Measurements from ENCODE around the gene GPC6. TPM values are rescaled to one million over a fixed set of nuclear protein-coding genes. Genes with fewer than 3 reads are reported as not detected.

Gene GPC6
- polyA plus RNA-seq, 1 donor from 2014 or later = 9.0 TPM

DNA sequence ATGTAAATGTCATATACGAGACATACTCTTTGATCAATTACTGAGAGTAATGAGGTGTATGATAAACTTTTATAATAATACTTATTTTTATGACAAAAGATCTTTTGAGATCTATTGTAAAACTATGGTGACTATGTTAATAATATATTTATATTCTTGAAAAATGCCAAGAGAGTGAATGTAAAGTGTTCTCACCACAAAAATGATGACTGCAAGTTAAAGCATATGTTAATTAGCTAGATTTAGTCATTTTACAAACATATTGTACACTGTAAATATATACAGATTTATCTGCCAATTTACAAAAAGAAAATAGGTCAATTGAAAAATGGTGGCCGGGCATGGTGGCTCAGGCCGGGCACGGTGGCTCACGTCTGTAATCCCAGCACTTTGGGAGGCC, 81.0 kb downstream of the GPC6 start:
- Histone ChIP-seq H3K9ac (ENCODE audit: low read length) (no peak overlapping the region), H3K4me3 (ENCODE audit: low read length) (no peak overlapping the region), H3K27me3 (ENCODE audit: insufficient read depth, low read depth, low read length) (no peaks in the 10 kb centered on the region), H2AFZ (ENCODE audit: low read depth, low read length) (no peak overlapping the region), H3K9me2 (ENCODE audit: insufficient read depth, low read length) (no peaks in the 10 kb centered on the region), H3K79me2 (replicated peaks; ENCODE audit: insufficient read depth, low read length) (peaks cover 17% of the 10 kb centered on the region), H3K4me2 (ENCODE audit: low read length) (no peak overlapping the region), H3K9me3 (ENCODE audit: low read length) (no peaks in the 10 kb centered on the region), H3F3A (ENCODE audit: insufficient read depth, low read length, poor library complexity, severe bottlenecking) (peaks cover 8% of the 10 kb centered on the region), H3K36me3 (ENCODE audit: insufficient read depth, low read length) (no peaks in the 10 kb centered on the region), H3K27ac (ENCODE audit: low read length) (no peak overlapping the region), H4K20me1 (ENCODE audit: insufficient read depth) (no peaks in the 10 kb centered on the region)
- TF ChIP-seq MXI1 (conservative IDR thresholded peaks at IDR 0.05; ENCODE audit: poor library complexity, severe bottlenecking) (no peak), RAD21 (conservative IDR thresholded peaks at IDR 0.05) (no peak), EZH2 (IDR thresholded peaks at IDR 0.05; ENCODE audit: borderline replicate concordance, insufficient read depth, low read length, poor library complexity, severe bottlenecking) (no peak), POLR2AphosphoS5 (IDR thresholded peaks at IDR 0.05) (no peak), TAF1 (IDR thresholded peaks at IDR 0.05; ENCODE audit: low read depth) (no peak), SMC3 (conservative IDR thresholded peaks at IDR 0.05; ENCODE audit: poor library complexity) (no peak), EP300 (conservative IDR thresholded peaks at IDR 0.05; ENCODE audit: poor library complexity, severe bottlenecking) (no peak)
- TF ChIP-seq, protein P1, sequence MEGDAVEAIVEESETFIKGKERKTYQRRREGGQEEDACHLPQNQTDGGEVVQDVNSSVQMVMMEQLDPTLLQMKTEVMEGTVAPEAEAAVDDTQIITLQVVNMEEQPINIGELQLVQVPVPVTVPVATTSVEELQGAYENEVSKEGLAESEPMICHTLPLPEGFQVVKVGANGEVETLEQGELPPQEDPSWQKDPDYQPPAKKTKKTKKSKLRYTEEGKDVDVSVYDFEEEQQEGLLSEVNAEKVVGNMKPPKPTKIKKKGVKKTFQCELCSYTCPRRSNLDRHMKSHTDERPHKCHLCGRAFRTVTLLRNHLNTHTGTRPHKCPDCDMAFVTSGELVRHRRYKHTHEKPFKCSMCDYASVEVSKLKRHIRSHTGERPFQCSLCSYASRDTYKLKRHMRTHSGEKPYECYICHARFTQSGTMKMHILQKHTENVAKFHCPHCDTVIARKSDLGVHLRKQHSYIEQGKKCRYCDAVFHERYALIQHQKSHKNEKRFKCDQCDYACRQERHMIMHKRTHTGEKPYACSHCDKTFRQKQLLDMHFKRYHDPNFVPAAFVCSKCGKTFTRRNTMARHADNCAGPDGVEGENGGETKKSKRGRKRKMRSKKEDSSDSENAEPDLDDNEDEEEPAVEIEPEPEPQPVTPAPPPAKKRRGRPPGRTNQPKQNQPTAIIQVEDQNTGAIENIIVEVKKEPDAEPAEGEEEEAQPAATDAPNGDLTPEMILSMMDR (IDR thresholded peaks at IDR 0.05; ENCODE audit: poor library complexity, severe bottlenecking) = no peak
- TF ChIP-seq, protein P2, sequence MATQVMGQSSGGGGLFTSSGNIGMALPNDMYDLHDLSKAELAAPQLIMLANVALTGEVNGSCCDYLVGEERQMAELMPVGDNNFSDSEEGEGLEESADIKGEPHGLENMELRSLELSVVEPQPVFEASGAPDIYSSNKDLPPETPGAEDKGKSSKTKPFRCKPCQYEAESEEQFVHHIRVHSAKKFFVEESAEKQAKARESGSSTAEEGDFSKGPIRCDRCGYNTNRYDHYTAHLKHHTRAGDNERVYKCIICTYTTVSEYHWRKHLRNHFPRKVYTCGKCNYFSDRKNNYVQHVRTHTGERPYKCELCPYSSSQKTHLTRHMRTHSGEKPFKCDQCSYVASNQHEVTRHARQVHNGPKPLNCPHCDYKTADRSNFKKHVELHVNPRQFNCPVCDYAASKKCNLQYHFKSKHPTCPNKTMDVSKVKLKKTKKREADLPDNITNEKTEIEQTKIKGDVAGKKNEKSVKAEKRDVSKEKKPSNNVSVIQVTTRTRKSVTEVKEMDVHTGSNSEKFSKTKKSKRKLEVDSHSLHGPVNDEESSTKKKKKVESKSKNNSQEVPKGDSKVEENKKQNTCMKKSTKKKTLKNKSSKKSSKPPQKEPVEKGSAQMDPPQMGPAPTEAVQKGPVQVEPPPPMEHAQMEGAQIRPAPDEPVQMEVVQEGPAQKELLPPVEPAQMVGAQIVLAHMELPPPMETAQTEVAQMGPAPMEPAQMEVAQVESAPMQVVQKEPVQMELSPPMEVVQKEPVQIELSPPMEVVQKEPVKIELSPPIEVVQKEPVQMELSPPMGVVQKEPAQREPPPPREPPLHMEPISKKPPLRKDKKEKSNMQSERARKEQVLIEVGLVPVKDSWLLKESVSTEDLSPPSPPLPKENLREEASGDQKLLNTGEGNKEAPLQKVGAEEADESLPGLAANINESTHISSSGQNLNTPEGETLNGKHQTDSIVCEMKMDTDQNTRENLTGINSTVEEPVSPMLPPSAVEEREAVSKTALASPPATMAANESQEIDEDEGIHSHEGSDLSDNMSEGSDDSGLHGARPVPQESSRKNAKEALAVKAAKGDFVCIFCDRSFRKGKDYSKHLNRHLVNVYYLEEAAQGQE (IDR thresholded peaks at IDR 0.05; ENCODE audit: borderline replicate concordance) = no peak

DNA sequence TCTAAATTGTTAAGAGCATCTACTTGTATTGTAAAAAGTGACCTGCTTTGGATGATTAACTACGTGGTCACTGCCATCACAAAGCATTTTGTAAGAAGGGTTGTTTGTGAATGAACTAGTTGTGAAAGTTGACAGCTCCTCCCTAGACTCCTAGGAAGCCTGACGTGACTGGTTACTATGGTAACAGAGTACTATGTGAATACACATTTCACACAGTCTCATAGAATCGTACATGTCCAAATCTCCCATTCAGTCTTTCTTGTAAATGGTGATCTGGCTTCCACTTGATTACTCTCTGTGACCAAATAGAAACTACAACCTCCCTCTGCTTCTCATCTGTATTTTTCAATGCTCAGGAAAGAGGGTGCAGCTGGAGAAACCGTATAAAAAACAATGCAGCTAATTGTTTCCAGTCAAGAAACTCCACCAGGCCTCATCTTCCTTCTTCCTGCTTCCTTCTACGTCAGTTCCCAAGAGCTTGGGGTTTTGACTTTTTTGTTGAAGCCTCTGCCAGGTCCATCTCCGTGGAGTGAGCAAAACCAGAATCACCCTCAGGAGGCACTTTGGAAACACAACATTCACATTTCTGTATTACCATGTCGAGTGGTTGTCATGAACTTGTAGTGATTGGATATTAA, 83.4 kb downstream of the GPC6 start:
- Histone ChIP-seq H3K27me3 (ENCODE audit: insufficient read depth, low read depth, low read length) (no peaks in the 10 kb centered on the region), H3K9me3 (ENCODE audit: low read length) (no peaks in the 10 kb centered on the region), H3K4me2 (ENCODE audit: low read length) (peak overlapping the region; percentile 46), H3F3A (ENCODE audit: insufficient read depth, low read length, poor library complexity, severe bottlenecking) (peaks cover 8% of the 10 kb centered on the region), H4K20me1 (ENCODE audit: insufficient read depth) (no peaks in the 10 kb centered on the region), H3K27ac (ENCODE audit: low read length) (peak overlapping the region; percentile 79), H3K79me2 (replicated peaks; ENCODE audit: insufficient read depth, low read length) (peaks cover 17% of the 10 kb centered on the region), H2AFZ (ENCODE audit: low read depth, low read length) (no peak overlapping the region), H3K9ac (ENCODE audit: low read length) (peak overlapping the region; percentile 30), H3K36me3 (ENCODE audit: insufficient read depth, low read length) (no peaks in the 10 kb centered on the region), H3K4me3 (ENCODE audit: low read length) (peak overlapping the region; percentile 46), H3K9me2 (ENCODE audit: insufficient read depth, low read length) (no peaks in the 10 kb centered on the region)
- TF ChIP-seq, protein P1 (IDR thresholded peaks at IDR 0.05; ENCODE audit: poor library complexity, severe bottlenecking) = no peak
- no peak for TF ChIP-seq EZH2 (IDR thresholded peaks at IDR 0.05; ENCODE audit: borderline replicate concordance, insufficient read depth, low read length, poor library complexity, severe bottlenecking)
- peak; percentile 80 for TF ChIP-seq EP300 (conservative IDR thresholded peaks at IDR 0.05; ENCODE audit: poor library complexity, severe bottlenecking)
- peak; percentile 25 for TF ChIP-seq RAD21 (conservative IDR thresholded peaks at IDR 0.05)
- TF ChIP-seq, protein P2 (IDR thresholded peaks at IDR 0.05; ENCODE audit: borderline replicate concordance) = peak; percentile 27
- TF ChIP-seq SMC3 (conservative IDR thresholded peaks at IDR 0.05; ENCODE audit: poor library complexity) = peak; percentile 10
- no peak for TF ChIP-seq MXI1 (conservative IDR thresholded peaks at IDR 0.05; ENCODE audit: poor library complexity, severe bottlenecking)
- TF ChIP-seq POLR2AphosphoS5 (IDR thresholded peaks at IDR 0.05) = peak; percentile 22
- TF ChIP-seq TAF1 (IDR thresholded peaks at IDR 0.05; ENCODE audit: low read depth) = no peak

All from neural cell (in vitro differentiated cells).